Stimulated activated CD8-positive, alpha-beta memory T cell treated with anti-CD3 and anti-CD28 coated beads, Interleukin-4, amount 100 ng/mL, for 24 hours (primary cell): ENCODE data around the gene TNNT2.

ENCODE experiments used
- DNase-seq: peaks from one replicate; pipeline ENCODE4 v3.0.0-alpha.2; 2020; ENCODE audit warnings: low read depth

TNNT2 gene

GRCh38 chr1:201376464-201377374, 761 bp downstream of the TNNT2 start:
- DNase-seq = no peak

GRCh38 chr1:201376107-201376463, 1.4 kb downstream of the TNNT2 start:
- DNase-seq = no peak

- no peak for DNase-seq
These were observed 2.3 kb downstream of the TNNT2 start for GRCh38 chr1:201375169-201375568.

- no peak for DNase-seq
These were observed 3.1 kb downstream of the TNNT2 start for GRCh38 chr1:201374364-201374763.

- DNase-seq = no peak
These were observed 5.7 kb downstream of the TNNT2 start for GRCh38 chr1:201371792-201372191.

- DNase-seq = no peak
These were observed 6.2 kb downstream of the TNNT2 start for GRCh38 chr1:201371276-201371675.

- DNase-seq = no peak
These were observed 7.0 kb downstream of the TNNT2 start for GRCh38 chr1:201370500-201370899.

- no peak for DNase-seq
These were observed 8.3 kb downstream of the TNNT2 start for GRCh38 chr1:201369209-201369608.

GRCh38 chr1:201366696-201367095, 10.8 kb downstream of the TNNT2 start:
- DNase-seq = no peak

GRCh38 chr1:201365251-201365650, 12.2 kb downstream of the TNNT2 start:
- DNase-seq = no peak

GRCh38 chr1:201364808-201365105, 12.7 kb downstream of the TNNT2 start:
- no peak for DNase-seq

- DNase-seq = no peak
These were observed 14.0 kb downstream of the TNNT2 start for GRCh38 chr1:201363467-201363866.

- no peak for DNase-seq
These were observed 14.6 kb downstream of the TNNT2 start for GRCh38 chr1:201362906-201363305.

GRCh38 chr1:201361652-201362504, 15.6 kb downstream of the TNNT2 start:
- DNase-seq = no peak

- DNase-seq = no peak
These were observed 16.4 kb downstream of the TNNT2 start for GRCh38 chr1:201360901-201361651.

GRCh38 chr1:201360486-201360885, 17.0 kb downstream of the TNNT2 start:
- no peak for DNase-seq

- DNase-seq = no peak
These were observed 17.6 kb downstream of the TNNT2 start for GRCh38 chr1:201359873-201360210.

GRCh38 chr1:201359031-201359872, 18.2 kb downstream of the TNNT2 start:
- DNase-seq = no peak

GRCh38 chr1:201358596-201358995, 18.9 kb downstream of the TNNT2 start:
- no peak for DNase-seq

GRCh38 chr1:201357636-201358348, 19.7 kb downstream of the TNNT2 start:
- DNase-seq = no peak

GRCh38 chr1:201357211-201357610, 20.3 kb downstream of the TNNT2 start:
- DNase-seq = no peak
